HG03025 (cell line): ENCODE data around the gene MAPKAPK2.
A peak's percentile ranks its signal among the peaks of the same experiment; 100 is the strongest.

ENCODE experiments used
- ATAC-seq: cut with Tn5 transposase; IDR thresholded peaks from one replicate; pipeline ENCODE4 v1.9.1; 2021; ENCODE audit warnings: mild to moderate bottlenecking, moderate library complexity; ENCODE audit not compliant: unreplicated experiment, low FRiP score

The MAPKAPK2 gene

DNA sequence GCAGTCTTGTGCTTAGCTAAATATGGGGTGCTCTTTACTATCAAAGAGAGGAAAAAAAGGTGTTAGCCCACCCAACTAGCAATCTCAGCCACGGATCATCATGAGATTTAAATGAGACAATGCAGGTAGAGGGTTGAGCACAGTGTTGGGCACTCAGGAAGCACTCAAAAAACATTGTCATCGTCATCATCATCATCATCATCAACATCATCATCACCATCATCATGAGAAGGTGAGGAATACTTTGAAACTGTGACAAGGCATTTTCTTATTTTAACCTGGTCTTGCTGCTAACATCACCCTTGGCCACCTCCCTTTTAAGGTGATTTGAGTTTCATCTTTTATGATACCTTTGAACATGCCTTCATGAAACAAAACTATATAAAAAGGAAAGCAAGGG is 3.3 kb upstream of the MAPKAPK2 start:
- ATAC-seq = no peak

DNA sequence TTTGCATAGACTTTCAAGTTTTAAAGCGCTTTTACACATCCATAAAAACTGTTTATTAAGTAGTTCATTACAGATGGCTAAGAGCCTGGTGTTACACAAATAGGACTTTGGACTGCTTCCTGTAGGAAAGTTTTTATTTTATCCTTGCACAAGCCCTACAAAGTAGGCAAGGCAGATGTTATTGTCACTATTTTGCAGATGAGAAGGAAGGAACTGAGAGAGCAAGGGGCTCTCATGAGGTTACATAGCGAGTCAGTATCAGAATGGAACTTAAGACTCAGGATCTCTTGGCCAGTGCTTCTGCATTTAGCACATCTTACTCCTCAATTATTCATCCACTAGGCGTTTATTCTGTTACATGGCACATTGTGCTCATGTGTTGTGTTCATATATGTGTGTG is 2.6 kb upstream of the MAPKAPK2 start:
- ATAC-seq = no peak

GRCh38 chr1:206683313-206683712 is 1.4 kb upstream of the MAPKAPK2 start:
- ATAC-seq = no peak

GRCh38 chr1:206684003-206684402 is 702 bp upstream of the MAPKAPK2 start:
- no peak for ATAC-seq

GRCh38 chr1:206685334-206685768 is 646 bp downstream of the MAPKAPK2 start:
- peak; percentile 30 for ATAC-seq

GRCh38 chr1:206685769-206686477 is 1.2 kb downstream of the MAPKAPK2 start:
- peak; percentile 10 for ATAC-seq

DNA sequence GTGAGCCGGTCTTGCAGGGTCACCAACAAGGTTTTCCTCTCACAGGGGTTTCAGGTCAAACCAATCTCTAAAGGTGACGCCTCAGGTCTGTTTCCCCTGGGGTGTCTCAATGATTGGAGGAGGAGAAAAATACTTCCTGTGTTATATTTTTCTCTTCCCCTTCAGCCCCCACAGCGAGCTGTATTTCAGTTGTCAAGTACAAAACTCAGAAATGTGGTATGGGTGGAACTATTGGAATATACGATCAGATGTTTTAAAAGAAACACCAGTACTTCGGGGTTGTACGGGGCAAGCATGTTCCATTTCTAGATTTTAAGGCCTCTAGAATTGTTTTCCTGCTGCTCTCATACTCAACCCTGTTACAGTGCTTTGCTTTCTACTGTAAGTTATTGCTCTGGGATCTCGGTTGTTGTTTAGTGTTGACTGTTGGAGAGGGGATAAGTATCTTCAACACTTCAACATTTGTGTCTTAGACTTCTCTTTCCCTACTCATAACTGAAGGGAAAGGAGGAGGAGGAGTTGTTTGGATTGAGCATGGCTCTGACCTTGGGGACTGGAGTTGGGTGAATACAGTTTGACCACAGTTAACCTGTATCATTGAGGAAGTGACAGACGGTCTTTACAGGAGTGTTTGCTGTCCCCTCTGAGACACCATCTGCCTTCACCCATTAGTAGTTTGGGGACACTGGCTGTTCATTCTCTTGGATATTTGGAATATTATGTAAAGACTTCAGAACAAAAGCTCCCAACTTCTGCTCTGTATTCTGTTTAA is 2.0 kb downstream of the MAPKAPK2 start:
- ATAC-seq = no peak

GRCh38 chr1:206687251-206687914 is 2.7 kb downstream of the MAPKAPK2 start:
- no peak for ATAC-seq

DNA sequence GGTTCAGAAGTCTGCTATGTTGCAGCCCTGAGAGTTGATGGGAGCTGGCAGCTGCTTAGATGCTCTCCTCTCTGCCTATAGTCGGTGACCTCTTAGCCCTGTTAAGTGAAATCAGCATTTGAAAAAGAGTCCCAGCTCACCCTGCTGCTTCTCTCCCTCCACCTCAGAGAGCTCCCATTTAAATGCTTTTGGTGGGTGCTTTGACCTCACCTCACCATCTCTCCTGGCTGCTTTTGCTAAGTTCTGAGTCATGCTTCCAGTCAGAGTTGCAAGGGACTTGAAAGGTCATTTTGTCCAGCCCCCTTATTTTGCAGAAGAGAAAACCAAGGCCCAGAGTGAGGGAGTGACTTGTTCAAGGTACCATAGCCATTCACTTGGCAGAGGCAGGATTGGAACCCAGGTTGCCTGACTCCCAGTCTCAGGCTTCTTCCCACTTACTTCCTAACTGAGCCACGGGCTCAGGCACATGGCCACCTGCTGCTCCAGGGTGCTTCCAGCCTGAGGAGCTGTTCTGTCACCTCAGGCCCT is 3.3 kb downstream of the MAPKAPK2 start:
- no peak for ATAC-seq

- no peak for ATAC-seq
Measured at GRCh38 chr1:206690516-206690915, 5.8 kb downstream of the MAPKAPK2 start.

DNA sequence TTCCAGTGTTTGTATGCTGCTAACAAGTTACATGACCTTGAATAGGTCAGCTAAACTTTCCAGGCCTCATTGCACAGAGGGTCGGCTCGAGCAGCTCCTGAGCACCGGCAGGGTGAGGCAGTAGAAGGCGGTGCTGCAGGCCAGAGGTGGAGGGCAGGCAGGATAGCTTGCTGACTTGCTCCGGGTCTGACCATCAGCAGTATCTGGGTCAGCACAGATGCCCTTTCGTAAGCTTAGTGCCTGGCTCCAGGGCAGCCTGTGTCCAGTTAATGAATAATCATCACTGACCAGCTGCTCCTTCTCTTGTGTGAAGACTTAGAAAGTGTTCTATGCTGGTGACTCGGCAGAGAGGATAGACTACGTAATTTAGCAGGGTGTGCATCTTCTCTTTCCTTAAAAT is 6.9 kb downstream of the MAPKAPK2 start:
- ATAC-seq = no peak

GRCh38 chr1:206693029-206693428 is 8.3 kb downstream of the MAPKAPK2 start:
- ATAC-seq = no peak

GRCh38 chr1:206693592-206693991 is 8.9 kb downstream of the MAPKAPK2 start:
- no peak for ATAC-seq

DNA sequence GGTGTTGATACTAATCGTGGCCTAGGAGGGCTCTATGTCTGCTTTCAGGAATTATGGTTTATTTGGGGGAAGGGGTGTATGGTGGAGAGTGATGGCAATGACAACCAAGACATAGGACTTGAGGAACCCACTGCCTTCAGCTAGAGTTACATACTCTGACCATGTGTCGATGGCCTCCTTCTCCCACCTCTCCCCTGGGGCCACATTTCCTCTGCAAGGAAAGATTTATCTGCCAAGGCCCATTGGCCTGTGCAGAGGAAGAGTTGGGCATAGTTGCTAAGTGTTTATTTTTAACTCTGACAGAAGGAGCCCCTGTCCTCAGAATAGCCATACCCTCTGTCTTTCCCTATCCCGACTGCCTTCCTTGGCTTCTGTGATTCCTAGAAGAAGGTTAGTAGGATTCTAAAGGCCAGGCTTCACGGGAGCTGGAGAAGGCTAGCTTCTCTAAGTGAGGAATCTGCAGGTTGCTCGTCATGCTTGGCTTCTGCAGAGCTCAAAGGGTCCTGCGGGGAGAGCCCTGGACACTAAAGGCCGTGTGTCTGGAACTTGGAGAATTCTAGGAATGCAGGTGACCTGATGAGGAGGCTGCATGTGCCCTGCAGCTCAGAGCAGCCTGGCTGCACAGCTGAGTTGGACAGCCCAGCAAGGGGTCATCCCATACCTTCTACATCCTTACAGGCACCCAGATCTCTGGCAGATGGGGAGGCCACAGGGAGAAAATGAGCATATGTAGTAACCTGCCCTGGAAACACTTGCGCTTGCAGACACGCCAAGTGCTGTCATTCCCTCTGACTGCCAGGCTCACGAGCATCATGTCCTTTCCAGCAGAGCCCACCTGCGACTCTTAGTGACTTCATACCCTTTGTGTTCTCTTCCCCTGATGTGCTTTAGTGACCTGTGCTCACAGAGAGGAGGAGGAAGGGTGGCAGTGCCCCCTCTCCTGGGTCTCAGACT is 9.7 kb downstream of the MAPKAPK2 start:
- ATAC-seq = no peak

DNA sequence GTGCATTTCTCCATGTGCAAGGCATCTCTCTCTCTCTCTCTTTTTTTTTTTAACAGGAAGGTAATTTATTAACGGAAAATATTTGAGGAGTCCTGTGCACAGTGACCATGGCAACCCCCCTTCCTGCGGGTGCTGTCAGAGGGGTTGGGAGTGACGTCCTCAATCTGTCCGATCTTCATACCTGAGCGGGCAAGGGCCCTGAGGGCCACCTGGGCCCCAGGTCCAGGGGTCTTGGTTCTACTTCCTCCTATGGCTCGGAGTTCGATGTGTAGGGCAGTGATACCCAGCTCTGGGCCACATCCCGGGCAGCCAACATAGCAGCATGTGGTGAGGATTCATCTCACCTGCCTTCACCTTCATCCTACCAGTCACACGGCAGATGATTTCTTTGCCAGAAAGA is 11.0 kb downstream of the MAPKAPK2 start:
- no peak for ATAC-seq

DNA sequence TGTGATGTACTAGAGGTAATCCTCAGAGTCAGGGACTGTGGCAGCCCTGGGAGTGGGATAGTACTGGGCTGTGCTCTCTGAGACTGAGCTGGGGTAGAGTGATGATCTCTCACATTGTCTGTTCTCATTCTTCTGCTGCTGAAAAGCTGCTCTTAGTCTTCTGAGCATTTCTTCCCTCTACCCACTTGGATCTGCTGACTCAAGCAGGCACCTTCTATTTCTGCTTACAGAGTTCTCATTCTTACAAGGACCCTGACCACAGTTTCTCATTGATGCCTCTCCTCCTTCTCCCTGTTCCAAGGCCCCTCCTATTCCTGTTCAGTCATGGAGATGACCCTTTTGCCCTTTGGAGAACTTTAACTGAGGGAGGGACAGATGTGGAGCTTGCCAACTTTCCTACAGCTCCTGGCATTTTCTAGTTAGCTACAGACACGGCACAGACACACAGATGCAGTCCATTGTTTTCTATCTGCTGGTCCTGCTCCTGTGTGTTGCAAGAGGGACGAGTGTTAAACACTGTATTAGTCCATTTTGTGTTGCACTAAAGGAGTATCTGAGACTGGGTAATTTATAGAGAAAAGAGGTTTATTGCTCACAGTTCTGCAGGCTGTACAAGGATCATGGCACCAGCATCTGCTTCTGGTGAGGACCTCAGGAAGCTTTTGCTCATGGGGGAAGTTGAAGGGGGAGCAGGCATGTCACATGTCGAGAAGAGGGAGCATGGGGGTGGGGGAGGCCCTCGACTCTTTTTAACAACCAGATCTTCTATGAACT is 12.3 kb downstream of the MAPKAPK2 start:
- ATAC-seq = no peak

GRCh38 chr1:206698011-206698410 is 13.3 kb downstream of the MAPKAPK2 start:
- no peak for ATAC-seq

DNA sequence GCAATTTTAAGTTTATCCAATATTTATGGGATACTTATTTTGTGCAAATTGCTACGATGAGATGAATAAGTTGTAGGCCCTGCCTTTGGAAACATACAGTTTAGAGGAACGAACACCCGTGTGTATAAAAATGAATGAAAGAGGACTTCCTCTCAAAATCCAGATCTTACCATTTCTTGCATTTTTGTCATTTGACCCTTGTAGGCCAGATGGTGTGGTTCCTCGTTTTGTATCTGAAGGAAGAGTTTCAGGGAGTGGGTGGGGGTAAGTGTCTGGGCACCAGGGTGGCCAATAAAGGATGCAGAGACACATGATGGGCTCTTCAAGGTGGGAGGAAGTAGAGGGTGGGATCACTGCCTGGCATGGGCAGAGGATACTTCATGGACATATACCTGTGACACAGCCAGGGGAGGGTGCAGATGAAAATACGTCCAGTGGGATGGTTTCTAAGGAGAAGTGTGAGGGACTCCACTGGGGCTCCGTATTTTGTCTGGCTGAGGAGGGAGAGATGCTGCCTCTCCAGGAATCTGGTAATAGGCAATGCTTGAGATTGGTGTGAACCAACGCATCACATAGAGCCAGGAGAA is 14.4 kb downstream of the MAPKAPK2 start:
- no peak for ATAC-seq

GRCh38 chr1:206699626-206700025 is 14.9 kb downstream of the MAPKAPK2 start:
- no peak for ATAC-seq
